ENCODE data around the gene CASKIN2. TPM values are rescaled to one million over a fixed set of nuclear protein-coding genes. Genes with fewer than 3 reads are reported as not detected.

CASKIN2 gene
- total and polyA plus RNA-seq, 10 of the 15 experiments (the other 5 are each of a cell fraction or from before 2014, with no cell fraction given): 0.02 to 2.7 (median 0.44) TPM; not detected in 1

DNA sequence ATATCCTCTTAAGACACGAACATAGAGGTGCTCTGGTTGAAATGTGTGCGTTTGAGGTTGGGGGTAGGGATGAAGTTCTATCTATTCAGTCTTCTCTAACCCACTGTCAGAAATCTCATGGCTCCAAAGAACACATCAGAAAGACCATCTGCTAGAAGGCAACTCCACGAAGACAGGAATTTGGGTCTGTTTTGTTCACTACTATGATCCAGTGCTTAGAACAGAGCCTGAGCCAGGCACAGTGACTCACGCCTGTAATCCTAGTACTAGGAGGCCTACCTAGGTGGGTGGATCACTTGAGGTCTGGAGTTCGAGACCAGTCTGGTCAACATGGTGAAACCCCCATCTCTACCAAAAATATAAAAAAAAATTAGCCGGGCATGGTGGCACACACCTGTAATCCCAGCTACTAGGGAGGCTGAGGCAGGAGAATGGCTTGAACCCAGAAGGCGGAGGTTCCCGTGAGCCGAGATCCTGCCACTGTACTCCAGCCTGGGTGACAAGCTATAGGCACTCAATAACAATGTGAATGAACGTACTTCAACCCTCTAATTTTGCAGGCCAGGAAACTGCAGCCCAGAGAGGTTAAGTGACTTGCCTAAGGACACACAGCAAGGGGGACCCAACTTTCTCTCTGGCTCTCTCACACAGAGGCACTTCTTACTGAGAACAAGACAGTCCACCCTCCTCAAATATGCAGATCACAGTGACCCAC, 2.3 kb downstream of the CASKIN2 start:
- H3K4me3 ChIP-seq: no peak overlapping the region
- no peak overlapping the region for H3K4me2 ChIP-seq (ENCODE audit: control insufficient read depth, insufficient read depth)
- no peaks in the 10 kb centered on the region; a peak in 1 of 4 replicates for H3K36me3 ChIP-seq (ENCODE audit: control insufficient read depth in 2 of 2, insufficient read depth in 2 of 2, low read length in 1 of 2)
- WGBS (ENCODE audit: insufficient coverage, insufficient replicate concordance, low lambda C conversion rate, missing lambda C conversion rate): 59% methylated on average over 10 of the region's 10 CpGs
- H2AFZ ChIP-seq (ENCODE audit: control insufficient read depth, low read depth, low read length): no peak overlapping the region
- RAD21 ChIA-PET (ENCODE audit: unreplicated experiment): interaction anchor here (1.0 to 2.2 kb wide), 3 partner anchors 49 to 86 kb away, joined by 3 to 8 read pairs (median 6); partner anchors contain the start of gene TMEM94
- H3K27ac ChIP-seq (ENCODE audit: control insufficient read depth, insufficient read depth): no peak overlapping the region
- H4K20me1 ChIP-seq (ENCODE audit: control insufficient read depth, insufficient read depth): no peaks in the 10 kb centered on the region
- no peaks in the 10 kb centered on the region for H3K27me3 ChIP-seq (replicated peaks in 1 of 2; ENCODE audit: control insufficient read depth in 2 of 2, insufficient read depth in 2 of 2, low read length in 1 of 2)
- peak; percentile 29; the same call in 1 of the 2 replicates for TF ChIP-seq SMARCA5 (IDR thresholded peaks at IDR 0.05)
- TF ChIP-seq ZNF384 (IDR thresholded peaks at IDR 0.05; ENCODE audit: borderline replicate concordance, low read depth, low read length): no peak
- TF ChIP-seq HCFC1 (IDR thresholded peaks at IDR 0.05; ENCODE audit: low read length): no peak
- TF ChIP-seq, protein P1, sequence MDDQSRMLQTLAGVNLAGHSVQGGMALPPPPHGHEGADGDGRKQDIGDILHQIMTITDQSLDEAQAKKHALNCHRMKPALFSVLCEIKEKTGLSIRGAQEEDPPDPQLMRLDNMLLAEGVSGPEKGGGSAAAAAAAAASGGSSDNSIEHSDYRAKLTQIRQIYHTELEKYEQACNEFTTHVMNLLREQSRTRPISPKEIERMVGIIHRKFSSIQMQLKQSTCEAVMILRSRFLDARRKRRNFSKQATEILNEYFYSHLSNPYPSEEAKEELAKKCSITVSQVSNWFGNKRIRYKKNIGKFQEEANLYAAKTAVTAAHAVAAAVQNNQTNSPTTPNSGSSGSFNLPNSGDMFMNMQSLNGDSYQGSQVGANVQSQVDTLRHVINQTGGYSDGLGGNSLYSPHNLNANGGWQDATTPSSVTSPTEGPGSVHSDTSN (IDR thresholded peaks at IDR 0.05; ENCODE audit: insufficient replicate concordance, low read depth, low read length): no peak
- no TSS peak for BruUV-seq (replicated peaks)
- intact Hi-C loops (cut with micrococcal nuclease; ENCODE audit: unreplicated experiment) (loop anchor here (10.0 kb wide), 1 partner anchor 248 kb away; the partner anchor contains the start of genes GGA3 and MRPS7), in situ Hi-C loops (cut with MboI) (no loop called here)
- CTCF ChIA-PET: interaction anchor here (0.6 to 1.9 kb wide), 3 partner anchors 85 to 96 kb away, joined by 3 to 6 read pairs (median 6); no protein-coding TSS in a partner anchor
- no peak for FAIRE-seq
- no peak for ATAC-seq
- peaks cover 10% of the 10 kb centered on the region for H3K4me1 ChIP-seq (ENCODE audit: control insufficient read depth, insufficient read depth, low read length)
- H3K79me2 ChIP-seq (ENCODE audit: control insufficient read depth, insufficient read depth, low read length): peaks cover 14% of the 10 kb centered on the region
- SMC1A ChIA-PET (ENCODE audit: uncharacterized antibody, unreplicated experiment): interaction anchor here (2.0 kb wide), 1 partner anchor 88 kb away, joined by 10 read pairs; no protein-coding TSS in a partner anchor
- POLR2A ChIA-PET: interaction anchor here (0.6 to 0.8 kb wide), 2 partner anchors 57 to 240 kb away, joined by 3 read pairs; partner anchors contain the start of gene TMEM94
- no peak overlapping the region for H3K9ac ChIP-seq (ENCODE audit: control insufficient read depth, insufficient read depth, low read length)
- no peaks in the 10 kb centered on the region for H3K9me3 ChIP-seq (replicated peaks; ENCODE audit: control insufficient read depth, insufficient read depth, low read length)
- DNase-seq (ENCODE audit: low read depth, low spot score): no peak

All from GM12878 (cell line).